SK-N-SH (cell line): Measurements from ENCODE around the gene PEX16.

ENCODE experiments used
- EP300 ChIP-seq, 2 experiments: IDR thresholded peaks; 2 replicates each; pipeline versions ENCODE4 v1.4.0 to v1.6.1; 2012; ENCODE audit warnings: borderline replicate concordance in 1 of 2, low read depth in 1 of 2, low read length in 1 of 2
- FOXJ3 ChIP-seq: sonication (generic); formaldehyde crosslinking; IDR thresholded peaks from 2 replicates; pipeline ENCODE4 v1.5.1; 2020; ENCODE audit warnings: mild to moderate bottlenecking, missing genetic modification reagents
- JUND ChIP-seq: IDR thresholded peaks from 2 replicates; pipeline ENCODE4 v1.4.0; 2012
- MAX ChIP-seq: IDR thresholded peaks from 2 replicates; pipeline ENCODE4 v1.4.0; 2012; ENCODE audit warnings: low read depth
- ZBTB33 ChIP-seq: IDR thresholded peaks from 2 replicates; pipeline ENCODE4 v1.4.0; 2012; ENCODE audit warnings: low read depth, borderline replicate concordance
- TF ChIP-seq, protein P1 (sequence below): fragments of 200-600 bp; sonication (generic); IDR thresholded peaks from 2 replicates; pipeline ENCODE4 v1.6.1; 2017; ENCODE audit warnings: antibody characterized with exemption, mild to moderate bottlenecking, moderate library complexity
- TF ChIP-seq, protein P2 (sequence below): fragments of 150-350 bp; IDR thresholded peaks from 2 replicates; pipeline ENCODE4 v1.6.1; 2016; ENCODE audit warnings: mild to moderate bottlenecking, low read depth, low read length
- TF ChIP-seq, protein P3 (sequence below): fragments of 150-350 bp; IDR thresholded peaks from 2 replicates; pipeline ENCODE4 v1.6.1; 2017; ENCODE audit warnings: antibody characterized with exemption, low read length, low read depth, borderline replicate concordance
- TF ChIP-seq, protein P4 (sequence below): IDR thresholded peaks from 2 replicates; pipeline ENCODE4 v1.4.0; 2012; ENCODE audit warnings: low read depth, borderline replicate concordance

GRCh38 chr11:45918331-45918941, 759 bp upstream of the PEX16 start:
- TF ChIP-seq FOXJ3 (CRISPR knock-in tag) (no peak), EP300 (IDR thresholded peaks at IDR 0.05; ENCODE audit: borderline replicate concordance in 1 of 2, low read depth in 1 of 2, low read length in 1 of 2) (no peak), JUND (no peak), ZBTB33 (no peak), MAX (no peak)
- TF ChIP-seq, protein P1, sequence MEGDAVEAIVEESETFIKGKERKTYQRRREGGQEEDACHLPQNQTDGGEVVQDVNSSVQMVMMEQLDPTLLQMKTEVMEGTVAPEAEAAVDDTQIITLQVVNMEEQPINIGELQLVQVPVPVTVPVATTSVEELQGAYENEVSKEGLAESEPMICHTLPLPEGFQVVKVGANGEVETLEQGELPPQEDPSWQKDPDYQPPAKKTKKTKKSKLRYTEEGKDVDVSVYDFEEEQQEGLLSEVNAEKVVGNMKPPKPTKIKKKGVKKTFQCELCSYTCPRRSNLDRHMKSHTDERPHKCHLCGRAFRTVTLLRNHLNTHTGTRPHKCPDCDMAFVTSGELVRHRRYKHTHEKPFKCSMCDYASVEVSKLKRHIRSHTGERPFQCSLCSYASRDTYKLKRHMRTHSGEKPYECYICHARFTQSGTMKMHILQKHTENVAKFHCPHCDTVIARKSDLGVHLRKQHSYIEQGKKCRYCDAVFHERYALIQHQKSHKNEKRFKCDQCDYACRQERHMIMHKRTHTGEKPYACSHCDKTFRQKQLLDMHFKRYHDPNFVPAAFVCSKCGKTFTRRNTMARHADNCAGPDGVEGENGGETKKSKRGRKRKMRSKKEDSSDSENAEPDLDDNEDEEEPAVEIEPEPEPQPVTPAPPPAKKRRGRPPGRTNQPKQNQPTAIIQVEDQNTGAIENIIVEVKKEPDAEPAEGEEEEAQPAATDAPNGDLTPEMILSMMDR: no peak
- TF ChIP-seq, protein P2, sequence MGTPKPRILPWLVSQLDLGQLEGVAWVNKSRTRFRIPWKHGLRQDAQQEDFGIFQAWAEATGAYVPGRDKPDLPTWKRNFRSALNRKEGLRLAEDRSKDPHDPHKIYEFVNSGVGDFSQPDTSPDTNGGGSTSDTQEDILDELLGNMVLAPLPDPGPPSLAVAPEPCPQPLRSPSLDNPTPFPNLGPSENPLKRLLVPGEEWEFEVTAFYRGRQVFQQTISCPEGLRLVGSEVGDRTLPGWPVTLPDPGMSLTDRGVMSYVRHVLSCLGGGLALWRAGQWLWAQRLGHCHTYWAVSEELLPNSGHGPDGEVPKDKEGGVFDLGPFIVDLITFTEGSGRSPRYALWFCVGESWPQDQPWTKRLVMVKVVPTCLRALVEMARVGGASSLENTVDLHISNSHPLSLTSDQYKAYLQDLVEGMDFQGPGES: no peak
- TF ChIP-seq, protein P3, sequence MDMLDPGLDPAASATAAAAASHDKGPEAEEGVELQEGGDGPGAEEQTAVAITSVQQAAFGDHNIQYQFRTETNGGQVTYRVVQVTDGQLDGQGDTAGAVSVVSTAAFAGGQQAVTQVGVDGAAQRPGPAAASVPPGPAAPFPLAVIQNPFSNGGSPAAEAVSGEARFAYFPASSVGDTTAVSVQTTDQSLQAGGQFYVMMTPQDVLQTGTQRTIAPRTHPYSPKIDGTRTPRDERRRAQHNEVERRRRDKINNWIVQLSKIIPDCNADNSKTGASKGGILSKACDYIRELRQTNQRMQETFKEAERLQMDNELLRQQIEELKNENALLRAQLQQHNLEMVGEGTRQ: no peak
- TF ChIP-seq, protein P4, sequence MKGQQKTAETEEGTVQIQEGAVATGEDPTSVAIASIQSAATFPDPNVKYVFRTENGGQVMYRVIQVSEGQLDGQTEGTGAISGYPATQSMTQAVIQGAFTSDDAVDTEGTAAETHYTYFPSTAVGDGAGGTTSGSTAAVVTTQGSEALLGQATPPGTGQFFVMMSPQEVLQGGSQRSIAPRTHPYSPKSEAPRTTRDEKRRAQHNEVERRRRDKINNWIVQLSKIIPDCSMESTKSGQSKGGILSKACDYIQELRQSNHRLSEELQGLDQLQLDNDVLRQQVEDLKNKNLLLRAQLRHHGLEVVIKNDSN: no peak
